IPS-20b (cell line): Measurements from ENCODE around the gene GPR176.

Experiments used
- H3K27ac ChIP-seq: one replicate; pipeline ENCODE4 v1.5.1; 2013; ENCODE audit warnings: low read length
- H3K27me3 ChIP-seq: 2 replicates; pipeline ENCODE4 v1.6.1; 2013; ENCODE audit warnings: mild to moderate bottlenecking, low read length, inconsistent platforms; ENCODE audit not compliant: insufficient read depth
- H3K36me3 ChIP-seq: 2 replicates; pipeline ENCODE4 v1.6.1; 2013; ENCODE audit warnings: low read depth, mild to moderate bottlenecking, inconsistent platforms, low read length, moderate library complexity; ENCODE audit not compliant: insufficient read depth
- H3K4me1 ChIP-seq: 2 replicates; pipeline ENCODE4 v1.6.1; 2013; ENCODE audit warnings: mild to moderate bottlenecking, control low read depth, inconsistent platforms, low read length, moderate library complexity; ENCODE audit not compliant: insufficient read depth
- H3K4me3 ChIP-seq: 2 replicates; pipeline ENCODE4 v1.5.1; 2013; ENCODE audit warnings: mild to moderate bottlenecking, low read length, inconsistent platforms
- H3K9ac ChIP-seq: 2 replicates; pipeline ENCODE4 v1.6.1; 2013; ENCODE audit warnings: low read depth, mild to moderate bottlenecking, inconsistent platforms, low read length, moderate library complexity
- H3K9me3 ChIP-seq: 2 replicates; pipeline ENCODE4 v1.6.1; 2013; ENCODE audit warnings: mild to moderate bottlenecking, low read depth, low read length, inconsistent platforms; ENCODE audit not compliant: insufficient read depth

Gene GPR176

GRCh38 chr15:39874890-39875549, 45.0 kb downstream of the GPR176 start:
- no peaks in the 10 kb centered on the region for H3K9me3 ChIP-seq
- peaks cover 21% of the 10 kb centered on the region; the same call in 1 of the 2 replicates for H3K4me1 ChIP-seq
- no peak overlapping the region for H3K27ac ChIP-seq
- peaks cover 10% of the 10 kb centered on the region; the same call in 1 of the 2 replicates for H3K36me3 ChIP-seq
- H3K9ac ChIP-seq = no peak overlapping the region
- no peak overlapping the region for H3K4me3 ChIP-seq
- H3K27me3 ChIP-seq = no peaks in the 10 kb centered on the region

- Histone ChIP-seq H3K4me3 (no peak overlapping the region), H3K27ac (no peak overlapping the region), H3K9ac (no peak overlapping the region), H3K27me3 (no peaks in the 10 kb centered on the region), H3K4me1 (peaks cover 24% of the 10 kb centered on the region; the same call in 1 of the 2 replicates), H3K9me3 (no peaks in the 10 kb centered on the region), H3K36me3 (peaks cover 10% of the 10 kb centered on the region; the same call in 1 of the 2 replicates)
Measured at GRCh38 chr15:39873978-39874377, 46.1 kb downstream of the GPR176 start.

- H3K9me3 ChIP-seq = no peaks in the 10 kb centered on the region
- peaks cover 20% of the 10 kb centered on the region; the same call in 1 of the 2 replicates for H3K4me1 ChIP-seq
- peaks cover 16% of the 10 kb centered on the region; the same call in 1 of the 2 replicates for H3K36me3 ChIP-seq
- no peak overlapping the region for H3K9ac ChIP-seq
- H3K27ac ChIP-seq = no peak overlapping the region
- no peak overlapping the region for H3K4me3 ChIP-seq
- no peaks in the 10 kb centered on the region for H3K27me3 ChIP-seq
Measured at GRCh38 chr15:39870537-39870936, 49.5 kb downstream of the GPR176 start.

GRCh38 chr15:39869858-39870515, 50.1 kb downstream of the GPR176 start:
- Histone ChIP-seq H3K27me3 (no peaks in the 10 kb centered on the region), H3K4me1 (peaks cover 16% of the 10 kb centered on the region; the same call in 1 of the 2 replicates), H3K4me3 (no peak overlapping the region), H3K36me3 (peaks cover 16% of the 10 kb centered on the region; the same call in 1 of the 2 replicates), H3K9ac (no peak overlapping the region), H3K27ac (no peak overlapping the region), H3K9me3 (no peaks in the 10 kb centered on the region)

GRCh38 chr15:39869254-39869653, 50.8 kb downstream of the GPR176 start:
- no peaks in the 10 kb centered on the region for H3K9me3 ChIP-seq
- H3K4me1 ChIP-seq = peaks cover 16% of the 10 kb centered on the region; the same call in 1 of the 2 replicates
- no peak overlapping the region for H3K27ac ChIP-seq
- H3K4me3 ChIP-seq = no peak overlapping the region
- H3K9ac ChIP-seq = no peak overlapping the region
- peaks cover 12% of the 10 kb centered on the region; the same call in 1 of the 2 replicates for H3K36me3 ChIP-seq
- no peaks in the 10 kb centered on the region for H3K27me3 ChIP-seq

GRCh38 chr15:39868396-39868795, 51.7 kb downstream of the GPR176 start:
- no peak overlapping the region for H3K4me3 ChIP-seq
- H3K4me1 ChIP-seq = peaks cover 16% of the 10 kb centered on the region; the same call in 1 of the 2 replicates
- no peak overlapping the region for H3K9ac ChIP-seq
- H3K27ac ChIP-seq = no peak overlapping the region
- no peaks in the 10 kb centered on the region for H3K27me3 ChIP-seq
- peaks cover 6% of the 10 kb centered on the region; the same call in 1 of the 2 replicates for H3K36me3 ChIP-seq
- no peaks in the 10 kb centered on the region for H3K9me3 ChIP-seq

- Histone ChIP-seq H3K36me3 (peaks cover 12% of the 10 kb centered on the region; the same call in 1 of the 2 replicates), H3K4me1 (peaks cover 3% of the 10 kb centered on the region; the same call in 1 of the 2 replicates), H3K9me3 (no peaks in the 10 kb centered on the region), H3K9ac (no peak overlapping the region), H3K27me3 (no peaks in the 10 kb centered on the region), H3K4me3 (no peak overlapping the region), H3K27ac (no peak overlapping the region)
Measured at GRCh38 chr15:39864116-39864515, 56.0 kb downstream of the GPR176 start.

GRCh38 chr15:39860871-39861270, 59.2 kb downstream of the GPR176 start:
- no peak overlapping the region for H3K4me3 ChIP-seq
- H3K4me1 ChIP-seq = peaks cover 7% of the 10 kb centered on the region; the same call in 1 of the 2 replicates
- H3K9me3 ChIP-seq = no peaks in the 10 kb centered on the region
- no peak overlapping the region for H3K27ac ChIP-seq
- H3K27me3 ChIP-seq = no peaks in the 10 kb centered on the region
- peaks cover 11% of the 10 kb centered on the region; the same call in 1 of the 2 replicates for H3K36me3 ChIP-seq
- no peak overlapping the region for H3K9ac ChIP-seq

- Histone ChIP-seq H3K9me3 (no peaks in the 10 kb centered on the region), H3K4me3 (no peak overlapping the region), H3K9ac (no peak overlapping the region), H3K27ac (no peak overlapping the region), H3K36me3 (peaks cover 11% of the 10 kb centered on the region; the same call in 1 of the 2 replicates), H3K4me1 (peaks cover 13% of the 10 kb centered on the region; the same call in 1 of the 2 replicates), H3K27me3 (no peaks in the 10 kb centered on the region)
Measured at GRCh38 chr15:39860200-39860599, 59.9 kb downstream of the GPR176 start.

- no peak overlapping the region for H3K9ac ChIP-seq
- H3K4me3 ChIP-seq = no peak overlapping the region
- peaks cover 11% of the 10 kb centered on the region; the same call in 1 of the 2 replicates for H3K36me3 ChIP-seq
- H3K27me3 ChIP-seq = no peaks in the 10 kb centered on the region
- H3K4me1 ChIP-seq = peaks cover 16% of the 10 kb centered on the region; the same call in 1 of the 2 replicates
- no peak overlapping the region for H3K27ac ChIP-seq
- H3K9me3 ChIP-seq = no peaks in the 10 kb centered on the region
Measured at GRCh38 chr15:39859636-39860035, 60.4 kb downstream of the GPR176 start.

GRCh38 chr15:39857132-39857531, 62.9 kb downstream of the GPR176 start:
- H3K9me3 ChIP-seq = no peaks in the 10 kb centered on the region
- no peaks in the 10 kb centered on the region for H3K27me3 ChIP-seq
- peaks cover 32% of the 10 kb centered on the region for H3K4me1 ChIP-seq
- H3K27ac ChIP-seq = no peak overlapping the region
- no peak overlapping the region for H3K4me3 ChIP-seq
- H3K9ac ChIP-seq = no peak overlapping the region
- peaks cover 11% of the 10 kb centered on the region; the same call in 1 of the 2 replicates for H3K36me3 ChIP-seq
